HEK293 (cell line): ENCODE measurements around the gene PADI2.

Experiments used
- EGR2 ChIP-seq: fragments of 450-650 bp; formaldehyde crosslinking; IDR thresholded peaks from 2 replicates; pipeline ENCODE4 v1.5.1; 2016; ENCODE audit warnings: low read depth, missing biosample characterization, missing genetic modification characterization
- ZNF239 ChIP-seq: fragments of 450-650 bp; formaldehyde crosslinking; IDR thresholded peaks from 2 replicates; pipeline ENCODE4 v1.5.1; 2016; ENCODE audit warnings: missing biosample characterization, missing genetic modification characterization
- ZNF571 ChIP-seq: fragments of 450-650 bp; formaldehyde crosslinking; IDR thresholded peaks from 2 replicates; pipeline ENCODE4 v1.5.0; 2017; ENCODE audit warnings: missing biosample characterization, missing genetic modification characterization
- ZNF623 ChIP-seq: fragments of 450-650 bp; formaldehyde crosslinking; IDR thresholded peaks from 2 replicates; pipeline ENCODE4 v1.5.1; 2016; ENCODE audit warnings: missing biosample characterization, missing genetic modification characterization
- ZNF785 ChIP-seq: fragments of 450-650 bp; formaldehyde crosslinking; IDR thresholded peaks from 2 replicates; pipeline ENCODE4 v1.5.1; 2016; ENCODE audit warnings: missing biosample characterization, missing genetic modification characterization
- ZNF791 ChIP-seq: fragments of 450-650 bp; formaldehyde crosslinking; IDR thresholded peaks from 2 replicates; pipeline ENCODE4 v1.5.1; 2016; ENCODE audit warnings: missing biosample characterization, missing genetic modification characterization
- TF ChIP-seq, protein P1 (sequence below): fragments of 450-650 bp; formaldehyde crosslinking; IDR thresholded peaks from 2 replicates; pipeline ENCODE4 v1.5.1; 2017; ENCODE audit warnings: missing biosample characterization, missing genetic modification characterization
- TF ChIP-seq, protein P2 (sequence below): fragments of 450-650 bp; formaldehyde crosslinking; conservative IDR thresholded peaks from 2 replicates; pipeline ENCODE4 v1.5.1; 2016; ENCODE audit warnings: low read depth, missing biosample characterization, missing genetic modification characterization
- TF ChIP-seq, protein P3 (sequence below): fragments of 450-650 bp; formaldehyde crosslinking; IDR thresholded peaks from 2 replicates; pipeline ENCODE4 v1.5.1; 2016; ENCODE audit warnings: missing biosample characterization, missing genetic modification characterization
- TF ChIP-seq, protein P4 (sequence below): fragments of 450-650 bp; formaldehyde crosslinking; IDR thresholded peaks from 2 replicates; pipeline ENCODE4 v1.5.1; 2016; ENCODE audit warnings: missing biosample characterization, missing genetic modification characterization, low read depth
- TF ChIP-seq, protein P5 (sequence below): fragments of 450-650 bp; formaldehyde crosslinking; IDR thresholded peaks from 2 replicates; pipeline ENCODE4 v1.5.1; 2017; ENCODE audit warnings: missing biosample characterization, missing genetic modification characterization

DNA sequence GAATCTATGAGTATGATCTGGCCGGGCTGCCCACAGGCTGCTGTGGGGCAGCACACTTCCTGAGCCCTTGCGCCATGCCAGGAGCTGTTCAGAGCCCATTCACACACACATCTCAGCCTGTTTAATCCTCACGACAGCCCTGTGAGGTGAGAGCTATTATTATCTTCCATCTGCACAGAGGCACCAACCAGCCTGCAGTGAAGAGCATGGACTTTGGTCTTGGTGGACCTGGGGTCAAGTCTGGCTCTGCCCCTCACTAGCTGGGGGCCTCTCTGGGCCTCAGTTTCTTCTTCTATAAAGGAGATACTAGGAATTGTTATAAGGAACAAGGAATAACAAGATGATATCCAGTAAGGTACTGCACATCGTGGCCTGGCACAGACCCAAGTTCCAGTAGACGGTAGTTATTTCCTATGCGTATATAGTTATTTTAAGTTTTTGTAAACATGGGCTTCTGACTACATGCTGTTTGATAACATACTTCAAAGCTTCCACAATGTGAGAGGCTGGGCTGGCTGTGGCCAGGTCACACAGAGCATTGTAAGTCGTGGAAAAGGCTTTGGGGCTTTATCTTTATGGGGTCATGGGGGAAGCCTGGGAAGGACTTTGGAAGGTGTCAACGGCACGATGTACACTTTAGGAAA, 3.4 kb upstream of the PADI2 start:
- TF ChIP-seq ZNF239 (tag by site-specific recombination): no peak
- TF ChIP-seq, protein P1, sequence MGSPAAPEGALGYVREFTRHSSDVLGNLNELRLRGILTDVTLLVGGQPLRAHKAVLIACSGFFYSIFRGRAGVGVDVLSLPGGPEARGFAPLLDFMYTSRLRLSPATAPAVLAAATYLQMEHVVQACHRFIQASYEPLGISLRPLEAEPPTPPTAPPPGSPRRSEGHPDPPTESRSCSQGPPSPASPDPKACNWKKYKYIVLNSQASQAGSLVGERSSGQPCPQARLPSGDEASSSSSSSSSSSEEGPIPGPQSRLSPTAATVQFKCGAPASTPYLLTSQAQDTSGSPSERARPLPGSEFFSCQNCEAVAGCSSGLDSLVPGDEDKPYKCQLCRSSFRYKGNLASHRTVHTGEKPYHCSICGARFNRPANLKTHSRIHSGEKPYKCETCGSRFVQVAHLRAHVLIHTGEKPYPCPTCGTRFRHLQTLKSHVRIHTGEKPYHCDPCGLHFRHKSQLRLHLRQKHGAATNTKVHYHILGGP (tag by site-specific recombination): no peak
- TF ChIP-seq, protein P2, sequence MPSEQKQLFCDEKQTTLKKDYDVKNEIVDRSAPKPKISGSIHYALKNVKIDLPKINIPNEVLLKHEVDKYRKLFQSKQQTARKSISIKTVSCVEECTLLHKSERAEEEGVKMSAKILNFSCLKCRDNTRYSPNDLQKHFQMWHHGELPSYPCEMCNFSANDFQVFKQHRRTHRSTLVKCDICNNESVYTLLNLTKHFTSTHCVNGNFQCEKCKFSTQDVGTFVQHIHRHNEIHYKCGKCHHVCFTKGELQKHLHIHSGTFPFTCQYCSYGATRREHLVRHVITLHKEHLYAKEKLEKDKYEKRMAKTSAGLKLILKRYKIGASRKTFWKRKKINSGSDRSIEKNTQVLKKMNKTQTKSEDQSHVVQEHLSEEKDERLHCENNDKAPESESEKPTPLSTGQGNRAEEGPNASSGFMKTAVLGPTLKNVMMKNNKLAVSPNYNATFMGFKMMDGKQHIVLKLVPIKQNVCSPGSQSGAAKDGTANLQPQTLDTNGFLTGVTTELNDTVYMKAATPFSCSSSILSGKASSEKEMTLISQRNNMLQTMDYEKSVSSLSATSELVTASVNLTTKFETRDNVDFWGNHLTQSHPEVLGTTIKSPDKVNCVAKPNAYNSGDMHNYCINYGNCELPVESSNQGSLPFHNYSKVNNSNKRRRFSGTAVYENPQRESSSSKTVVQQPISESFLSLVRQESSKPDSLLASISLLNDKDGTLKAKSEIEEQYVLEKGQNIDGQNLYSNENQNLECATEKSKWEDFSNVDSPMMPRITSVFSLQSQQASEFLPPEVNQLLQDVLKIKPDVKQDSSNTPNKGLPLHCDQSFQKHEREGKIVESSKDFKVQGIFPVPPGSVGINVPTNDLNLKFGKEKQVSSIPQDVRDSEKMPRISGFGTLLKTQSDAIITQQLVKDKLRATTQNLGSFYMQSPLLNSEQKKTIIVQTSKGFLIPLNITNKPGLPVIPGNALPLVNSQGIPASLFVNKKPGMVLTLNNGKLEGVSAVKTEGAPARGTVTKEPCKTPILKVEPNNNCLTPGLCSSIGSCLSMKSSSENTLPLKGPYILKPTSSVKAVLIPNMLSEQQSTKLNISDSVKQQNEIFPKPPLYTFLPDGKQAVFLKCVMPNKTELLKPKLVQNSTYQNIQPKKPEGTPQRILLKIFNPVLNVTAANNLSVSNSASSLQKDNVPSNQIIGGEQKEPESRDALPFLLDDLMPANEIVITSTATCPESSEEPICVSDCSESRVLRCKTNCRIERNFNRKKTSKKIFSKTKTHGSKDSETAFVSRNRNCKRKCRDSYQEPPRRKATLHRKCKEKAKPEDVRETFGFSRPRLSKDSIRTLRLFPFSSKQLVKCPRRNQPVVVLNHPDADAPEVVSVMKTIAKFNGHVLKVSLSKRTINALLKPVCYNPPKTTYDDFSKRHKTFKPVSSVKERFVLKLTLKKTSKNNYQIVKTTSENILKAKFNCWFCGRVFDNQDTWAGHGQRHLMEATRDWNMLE (tag by site-specific recombination): no peak
- TF ChIP-seq, protein P3, sequence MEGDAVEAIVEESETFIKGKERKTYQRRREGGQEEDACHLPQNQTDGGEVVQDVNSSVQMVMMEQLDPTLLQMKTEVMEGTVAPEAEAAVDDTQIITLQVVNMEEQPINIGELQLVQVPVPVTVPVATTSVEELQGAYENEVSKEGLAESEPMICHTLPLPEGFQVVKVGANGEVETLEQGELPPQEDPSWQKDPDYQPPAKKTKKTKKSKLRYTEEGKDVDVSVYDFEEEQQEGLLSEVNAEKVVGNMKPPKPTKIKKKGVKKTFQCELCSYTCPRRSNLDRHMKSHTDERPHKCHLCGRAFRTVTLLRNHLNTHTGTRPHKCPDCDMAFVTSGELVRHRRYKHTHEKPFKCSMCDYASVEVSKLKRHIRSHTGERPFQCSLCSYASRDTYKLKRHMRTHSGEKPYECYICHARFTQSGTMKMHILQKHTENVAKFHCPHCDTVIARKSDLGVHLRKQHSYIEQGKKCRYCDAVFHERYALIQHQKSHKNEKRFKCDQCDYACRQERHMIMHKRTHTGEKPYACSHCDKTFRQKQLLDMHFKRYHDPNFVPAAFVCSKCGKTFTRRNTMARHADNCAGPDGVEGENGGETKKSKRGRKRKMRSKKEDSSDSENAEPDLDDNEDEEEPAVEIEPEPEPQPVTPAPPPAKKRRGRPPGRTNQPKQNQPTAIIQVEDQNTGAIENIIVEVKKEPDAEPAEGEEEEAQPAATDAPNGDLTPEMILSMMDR: no peak
- no peak for TF ChIP-seq ZNF791 (tag by site-specific recombination)
- TF ChIP-seq ZNF571 (tag by site-specific recombination): no peak
- TF ChIP-seq, protein P4, sequence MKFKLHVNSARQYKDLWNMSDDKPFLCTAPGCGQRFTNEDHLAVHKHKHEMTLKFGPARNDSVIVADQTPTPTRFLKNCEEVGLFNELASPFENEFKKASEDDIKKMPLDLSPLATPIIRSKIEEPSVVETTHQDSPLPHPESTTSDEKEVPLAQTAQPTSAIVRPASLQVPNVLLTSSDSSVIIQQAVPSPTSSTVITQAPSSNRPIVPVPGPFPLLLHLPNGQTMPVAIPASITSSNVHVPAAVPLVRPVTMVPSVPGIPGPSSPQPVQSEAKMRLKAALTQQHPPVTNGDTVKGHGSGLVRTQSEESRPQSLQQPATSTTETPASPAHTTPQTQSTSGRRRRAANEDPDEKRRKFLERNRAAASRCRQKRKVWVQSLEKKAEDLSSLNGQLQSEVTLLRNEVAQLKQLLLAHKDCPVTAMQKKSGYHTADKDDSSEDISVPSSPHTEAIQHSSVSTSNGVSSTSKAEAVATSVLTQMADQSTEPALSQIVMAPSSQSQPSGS (tag by site-specific recombination): no peak
- TF ChIP-seq EGR2: no peak
- TF ChIP-seq, protein P5, sequence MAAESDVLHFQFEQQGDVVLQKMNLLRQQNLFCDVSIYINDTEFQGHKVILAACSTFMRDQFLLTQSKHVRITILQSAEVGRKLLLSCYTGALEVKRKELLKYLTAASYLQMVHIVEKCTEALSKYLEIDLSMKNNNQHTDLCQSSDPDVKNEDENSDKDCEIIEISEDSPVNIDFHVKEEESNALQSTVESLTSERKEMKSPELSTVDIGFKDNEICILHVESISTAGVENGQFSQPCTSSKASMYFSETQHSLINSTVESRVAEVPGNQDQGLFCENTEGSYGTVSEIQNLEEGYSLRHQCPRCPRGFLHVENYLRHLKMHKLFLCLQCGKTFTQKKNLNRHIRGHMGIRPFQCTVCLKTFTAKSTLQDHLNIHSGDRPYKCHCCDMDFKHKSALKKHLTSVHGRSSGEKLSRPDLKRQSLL: no peak
- TF ChIP-seq ZNF623 (tag by site-specific recombination): no peak
- no peak for TF ChIP-seq ZNF785 (tag by site-specific recombination)
